Middle frontal gyrus (tissue), 1 donor: ENCODE data around the gene LTBP2.

ENCODE experiments used
- DNase-seq: peaks from one replicate; pipeline ENCODE4 v3.0.0-alpha.2; 2015; ENCODE audit warnings: low spot score; ENCODE audit errors: extremely low spot score

LTBP2 gene

GRCh38 chr14:74491956-74492775 is 119.9 kb downstream of the LTBP2 start:
- DNase-seq: no peak

- no peak for DNase-seq
Measured at GRCh38 chr14:74490486-74490885, 121.6 kb downstream of the LTBP2 start.

GRCh38 chr14:74488786-74489397 is 123.1 kb downstream of the LTBP2 start:
- no peak for DNase-seq

- no peak for DNase-seq
Measured at GRCh38 chr14:74486164-74486563, 125.9 kb downstream of the LTBP2 start.

GRCh38 chr14:74483321-74483720 is 128.7 kb downstream of the LTBP2 start:
- no peak for DNase-seq

- DNase-seq: no peak
Measured at GRCh38 chr14:74482571-74482970, 129.5 kb downstream of the LTBP2 start.

GRCh38 chr14:74480046-74480445 is 132.0 kb downstream of the LTBP2 start:
- no peak for DNase-seq

GRCh38 chr14:74478996-74479635 is 132.9 kb downstream of the LTBP2 start:
- DNase-seq: no peak

- DNase-seq: peak; percentile 27
Measured at GRCh38 chr14:74476607-74477006, 135.4 kb downstream of the LTBP2 start.

GRCh38 chr14:74476107-74476506 is 135.9 kb downstream of the LTBP2 start:
- no peak for DNase-seq

GRCh38 chr14:74475678-74476077 is 136.4 kb downstream of the LTBP2 start:
- no peak for DNase-seq

GRCh38 chr14:74474376-74474775 is 137.7 kb downstream of the LTBP2 start:
- no peak for DNase-seq

GRCh38 chr14:74472601-74473000 is 139.4 kb downstream of the LTBP2 start:
- no peak for DNase-seq

- DNase-seq: no peak
Measured at GRCh38 chr14:74469548-74470518, 142.2 kb downstream of the LTBP2 start.

- DNase-seq: no peak
Measured at GRCh38 chr14:74468513-74468912, 143.5 kb downstream of the LTBP2 start.

- no peak for DNase-seq
Measured at GRCh38 chr14:74465335-74465734, 146.7 kb downstream of the LTBP2 start.

- no peak for DNase-seq
Measured at GRCh38 chr14:74464785-74465184, 147.3 kb downstream of the LTBP2 start.

GRCh38 chr14:74463697-74464096 is 148.3 kb downstream of the LTBP2 start:
- DNase-seq: no peak

- DNase-seq: no peak
Measured at GRCh38 chr14:74462993-74463392, 149.0 kb downstream of the LTBP2 start.

GRCh38 chr14:74459976-74460375 is 152.1 kb downstream of the LTBP2 start:
- DNase-seq: no peak

- no peak for DNase-seq
Measured at GRCh38 chr14:74459289-74459946, 152.6 kb downstream of the LTBP2 start.
